Adipocyte (in vitro differentiated cells): Measurements from ENCODE around the gene DCST1.

Experiments
- DNase-seq: peaks from one replicate; pipeline ENCODE4 v3.0.0-alpha.2; 2015; ENCODE audit warnings: low read depth
- H3K27me3 ChIP-seq: replicated peaks from 2 replicates; pipeline ENCODE4 v1.7.0; 2013; ENCODE audit warnings: mild to moderate bottlenecking, low read length, moderate library complexity; ENCODE audit not compliant: control insufficient read depth, insufficient read depth
- H3K36me3 ChIP-seq: 2 replicates; pipeline ENCODE4 v1.7.0; 2013; ENCODE audit warnings: low read length, mild to moderate bottlenecking, moderate library complexity; ENCODE audit not compliant: control insufficient read depth, insufficient read depth, severe bottlenecking
- H3K4me1 ChIP-seq: 2 replicates; pipeline ENCODE4 v1.7.0; 2013; ENCODE audit warnings: mild to moderate bottlenecking, low read length, moderate library complexity; ENCODE audit not compliant: control insufficient read depth, insufficient read depth
- H3K4me3 ChIP-seq: 2 replicates; pipeline ENCODE4 v1.7.0; 2013; ENCODE audit warnings: mild to moderate bottlenecking, low read length, moderate library complexity
- H3K9ac ChIP-seq: 2 replicates; pipeline ENCODE4 v1.7.0; 2013; ENCODE audit warnings: mild to moderate bottlenecking, low read length, moderate library complexity
- H3K9me3 ChIP-seq: 2 replicates; pipeline ENCODE4 v1.7.0; 2013; ENCODE audit warnings: mild to moderate bottlenecking, low read length, moderate library complexity; ENCODE audit not compliant: control insufficient read depth

The DCST1 gene

DNA sequence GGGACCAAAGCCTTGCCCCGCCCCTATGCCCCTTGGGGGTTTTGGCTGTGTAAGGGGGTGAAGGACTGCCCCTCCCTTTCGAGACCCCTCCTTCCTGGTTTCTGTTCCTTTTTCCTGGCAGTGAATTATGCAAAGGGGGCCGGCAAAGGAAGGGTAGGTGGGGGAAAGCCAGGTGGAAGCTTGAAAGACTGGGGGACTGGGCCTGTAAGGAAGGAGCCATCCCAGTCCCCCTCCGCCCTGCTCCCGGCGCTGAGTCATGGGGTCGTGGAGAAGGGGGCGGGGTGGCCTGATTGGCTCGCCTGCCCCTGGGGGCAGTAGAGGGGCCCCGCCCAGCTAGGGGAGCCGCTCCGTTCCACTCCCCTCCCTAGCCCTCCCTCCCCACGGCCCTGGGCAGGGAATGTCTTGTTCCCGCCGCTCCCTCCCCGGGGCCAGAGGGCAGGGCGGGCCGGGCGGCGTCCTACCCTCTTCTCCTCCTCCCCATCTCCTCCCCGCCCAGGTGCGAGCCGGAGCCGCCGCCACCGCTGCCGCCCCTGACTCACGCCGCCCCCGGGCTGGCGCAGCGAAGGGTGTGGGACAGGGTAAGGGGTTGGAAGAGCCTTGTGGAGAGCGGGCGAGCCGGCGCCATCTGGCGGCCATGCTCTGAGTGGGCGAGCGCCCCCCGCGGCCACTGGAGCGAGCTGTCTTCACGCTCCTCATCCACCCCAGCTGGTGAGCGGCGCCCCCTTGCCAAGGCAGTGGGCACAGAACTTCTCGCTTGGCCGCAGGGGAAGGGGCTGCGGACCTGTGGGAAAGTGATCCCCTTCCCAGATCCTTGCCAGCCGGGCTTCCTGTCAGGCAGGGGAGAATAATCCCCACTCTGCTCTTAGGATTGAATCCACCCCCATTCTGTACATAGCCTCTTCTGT lies 16.3 kb upstream of the DCST1 start:
- DNase-seq: peak; percentile 97
- Histone ChIP-seq H3K9ac (peak overlapping the region; percentile 84), H3K27me3 (no peaks in the 10 kb centered on the region), H3K36me3 (peaks cover 29% of the 10 kb centered on the region), H3K4me1 (peaks cover 40% of the 10 kb centered on the region), H3K4me3 (peak overlapping the region; percentile 69), H3K9me3 (no peaks in the 10 kb centered on the region)

GRCh38 chr1:155017946-155018316 lies 15.7 kb upstream of the DCST1 start:
- Histone ChIP-seq H3K4me1 (peaks cover 34% of the 10 kb centered on the region), H3K36me3 (peaks cover 29% of the 10 kb centered on the region), H3K9me3 (no peaks in the 10 kb centered on the region), H3K4me3 (peak overlapping the region; percentile 69), H3K27me3 (no peaks in the 10 kb centered on the region), H3K9ac (peak overlapping the region; percentile 84)
- no peak for DNase-seq

GRCh38 chr1:155018617-155019348 lies 14.8 kb upstream of the DCST1 start:
- no peak for DNase-seq
- peaks cover 28% of the 10 kb centered on the region for H3K36me3 ChIP-seq
- H3K27me3 ChIP-seq: no peaks in the 10 kb centered on the region

DNA sequence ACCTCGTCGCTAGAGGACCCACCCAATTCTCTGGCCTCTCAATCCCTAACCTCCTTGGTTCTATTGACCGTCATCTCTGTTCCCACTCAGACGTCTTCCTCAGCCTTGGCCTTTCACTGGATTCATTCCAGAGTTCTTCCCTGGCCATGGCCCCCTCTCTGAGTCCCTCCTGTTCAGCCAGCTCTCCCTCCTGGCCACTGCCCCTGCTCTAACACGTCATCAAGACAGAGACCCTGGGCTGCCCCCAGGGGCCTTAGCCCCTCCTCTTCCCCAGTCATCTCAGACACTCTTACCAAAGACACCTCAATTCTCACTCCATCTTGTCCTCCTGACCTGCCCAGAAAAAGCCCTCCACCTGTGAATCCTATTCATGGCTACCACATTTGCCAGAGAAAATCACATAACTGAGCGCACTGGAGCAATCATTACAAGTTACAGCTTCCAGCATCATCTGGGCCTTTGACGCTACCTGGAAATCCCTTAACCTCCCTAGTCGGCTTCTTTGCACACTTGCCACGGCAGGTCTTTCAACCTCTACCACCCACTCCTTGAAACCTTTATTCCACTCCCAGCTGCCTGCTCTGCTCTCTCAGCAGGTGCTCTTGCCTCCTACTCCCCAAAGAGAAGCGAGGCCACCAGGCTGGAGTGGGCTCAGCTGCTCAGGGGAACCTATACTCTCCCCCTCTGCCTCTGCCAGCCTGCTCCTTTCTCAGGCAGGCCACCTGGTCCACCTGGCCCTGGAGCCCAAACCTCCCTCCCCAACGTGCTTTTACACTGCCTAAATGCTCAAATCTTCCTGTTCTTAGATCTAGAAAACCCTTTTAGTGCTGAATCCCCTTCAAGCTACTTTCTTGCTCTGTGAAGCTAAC lies 14.0 kb upstream of the DCST1 start:
- Histone ChIP-seq H3K9me3 (no peaks in the 10 kb centered on the region), H3K27me3 (no peaks in the 10 kb centered on the region), H3K9ac (no peak overlapping the region), H3K4me3 (no peak overlapping the region), H3K36me3 (peaks cover 20% of the 10 kb centered on the region), H3K4me1 (peaks cover 29% of the 10 kb centered on the region)
- DNase-seq: no peak

More at GRCh38 chr1:155018617-155019348, 14.8 kb upstream of the DCST1 start:
- Histone ChIP-seq H3K4me1 (peaks cover 29% of the 10 kb centered on the region), H3K4me3 (no peak overlapping the region), H3K9me3 (no peaks in the 10 kb centered on the region), H3K9ac (no peak overlapping the region)

- Histone ChIP-seq H3K36me3 (no peaks in the 10 kb centered on the region), H3K27me3 (no peaks in the 10 kb centered on the region), H3K4me1 (peaks cover 23% of the 10 kb centered on the region), H3K9ac (no peak overlapping the region), H3K4me3 (no peak overlapping the region), H3K9me3 (no peaks in the 10 kb centered on the region)
- no peak for DNase-seq
These were observed 11.3 kb upstream of the DCST1 start for GRCh38 chr1:155022136-155022926.

GRCh38 chr1:155022927-155023236 lies 10.7 kb upstream of the DCST1 start:
- Histone ChIP-seq H3K9ac (no peak overlapping the region), H3K4me1 (peaks cover 19% of the 10 kb centered on the region), H3K4me3 (no peak overlapping the region), H3K27me3 (no peaks in the 10 kb centered on the region), H3K9me3 (no peaks in the 10 kb centered on the region), H3K36me3 (no peaks in the 10 kb centered on the region)
- no peak for DNase-seq

DNA sequence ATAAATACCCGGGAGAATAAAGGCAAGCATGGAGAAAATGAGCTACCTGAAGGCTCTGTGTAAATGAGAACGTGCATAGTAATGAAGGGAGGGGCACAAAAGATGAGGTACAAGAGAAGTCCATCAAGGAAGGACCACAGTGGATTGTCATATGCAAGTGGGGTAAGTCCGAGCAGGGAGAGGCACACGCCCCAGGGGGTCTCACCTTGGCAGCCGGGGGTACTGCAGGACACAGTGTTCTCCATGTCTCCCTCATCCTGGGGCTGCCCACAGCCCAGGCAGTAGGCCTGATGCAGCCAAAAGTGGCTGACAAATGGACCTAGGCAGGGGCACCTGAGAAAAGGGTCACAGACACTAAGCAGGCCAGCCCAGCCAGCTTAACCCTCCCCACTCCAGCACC lies 10.0 kb upstream of the DCST1 start:
- Histone ChIP-seq H3K4me3 (no peak overlapping the region), H3K9me3 (no peaks in the 10 kb centered on the region), H3K36me3 (no peaks in the 10 kb centered on the region), H3K4me1 (peaks cover 13% of the 10 kb centered on the region), H3K27me3 (no peaks in the 10 kb centered on the region), H3K9ac (no peak overlapping the region)
- no peak for DNase-seq

GRCh38 chr1:155024315-155024714 lies 9.3 kb upstream of the DCST1 start:
- Histone ChIP-seq H3K36me3 (no peaks in the 10 kb centered on the region), H3K27me3 (no peaks in the 10 kb centered on the region), H3K4me3 (no peak overlapping the region), H3K9me3 (no peaks in the 10 kb centered on the region), H3K4me1 (peaks cover 6% of the 10 kb centered on the region), H3K9ac (no peak overlapping the region)
- DNase-seq: no peak

DNA sequence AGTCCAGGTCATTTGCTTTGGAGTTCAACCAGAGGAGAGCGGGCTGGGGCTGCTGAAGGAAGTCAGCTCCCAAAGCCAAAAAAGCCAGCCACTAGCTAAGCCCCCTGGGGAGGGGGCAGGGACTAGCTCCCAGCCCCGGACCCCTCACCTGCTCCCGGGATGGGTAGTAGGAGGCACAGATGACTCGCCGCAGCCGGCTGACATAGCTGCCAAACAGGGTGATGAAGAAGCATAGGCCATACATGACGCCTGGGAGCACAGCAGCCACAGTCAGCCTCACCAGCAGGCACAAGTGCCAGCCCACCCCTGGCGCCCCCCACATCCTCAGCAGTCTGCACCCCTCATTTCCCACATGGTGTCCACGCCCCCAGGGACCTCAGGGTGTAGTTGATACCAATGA lies 7.5 kb upstream of the DCST1 start:
- Histone ChIP-seq H3K9me3 (no peaks in the 10 kb centered on the region), H3K36me3 (no peaks in the 10 kb centered on the region), H3K9ac (no peak overlapping the region), H3K4me3 (no peak overlapping the region), H3K4me1 (no peaks in the 10 kb centered on the region), H3K27me3 (no peaks in the 10 kb centered on the region)
- DNase-seq: no peak

GRCh38 chr1:155026588-155026987 lies 7.0 kb upstream of the DCST1 start:
- Histone ChIP-seq H3K9me3 (no peaks in the 10 kb centered on the region), H3K36me3 (no peaks in the 10 kb centered on the region), H3K4me3 (no peak overlapping the region), H3K27me3 (no peaks in the 10 kb centered on the region), H3K9ac (no peak overlapping the region), H3K4me1 (no peaks in the 10 kb centered on the region)
- no peak for DNase-seq
